Measurements from ENCODE around the gene HYAL3. TPM values are rescaled to one million over a fixed set of nuclear protein-coding genes. Genes with fewer than 3 reads are reported as not detected.

The HYAL3 gene
- total and polyA plus RNA-seq, 5 donors from 2014 or later, result 1.8 to 8.3 (median 3.3) TPM

- DNase-seq, result no peak
- H3K9me3 Mint-ChIP-seq, result peaks cover 0 to 3% (median 0%) of the 10 kb centered on the region in 7 donors
- H3K4me3 Mint-ChIP-seq, result peak overlapping the region; percentile 90 to 97 (median 94)
- no peaks in the 10 kb centered on the region for H3K27me3 ChIP-seq (ENCODE audit: control insufficient read depth, insufficient read depth, low read length)
- peak overlapping the region; percentile 92 for H3K4me3 ChIP-seq (ENCODE audit: low read depth, low read length)
- H3K4me1 ChIP-seq (ENCODE audit: control insufficient read depth, insufficient read depth, low read length, poor library complexity, severe bottlenecking), result peaks cover 75% of the 10 kb centered on the region
- ATAC-seq (ENCODE audit: low read depth in 2 of 2), result peak; percentile 30 to 38
- peak overlapping the region; percentile 93 to 95 (median 93) for H3K27ac Mint-ChIP-seq
- H3K9me3 ChIP-seq (ENCODE audit: control insufficient read depth in 2 of 2, low read length in 2 of 2), result no peaks in the 10 kb centered on the region
- no peaks in the 10 kb centered on the region for H3K36me3 Mint-ChIP-seq
- peaks cover 20 to 81% (median 48%) of the 10 kb centered on the region in 4 donors for H3K4me1 Mint-ChIP-seq
- no peaks in the 10 kb centered on the region for H3K27me3 Mint-ChIP-seq
- peak overlapping the region; percentile 96 for H3K27ac ChIP-seq (ENCODE audit: insufficient read depth, low read length, poor library complexity, severe bottlenecking)
- H3K36me3 ChIP-seq (ENCODE audit: control insufficient read depth, insufficient read depth, low read length), result peaks cover 8% of the 10 kb centered on the region
Measured at GRCh38 chr3:50336452-50337174, 37.4 kb upstream of the HYAL3 start.

GRCh38 chr3:50334339-50335075 lies 35.3 kb upstream of the HYAL3 start:
- peaks cover 29% of the 10 kb centered on the region for H3K36me3 ChIP-seq (ENCODE audit: control insufficient read depth, insufficient read depth, low read length)
- Mint-ChIP-seq H3K27me3 (no peaks in the 10 kb centered on the region), H3K27ac (peak overlapping the region; percentile 93 to 96 (median 93)), H3K4me1 (peaks cover 20 to 67% (median 40%) of the 10 kb centered on the region in 4 donors), H3K36me3 (peaks cover 3% of the 10 kb centered on the region), H3K9me3 (peaks cover 0 to 3% (median 0%) of the 10 kb centered on the region in 7 donors), H3K4me3 (peak overlapping the region; percentile 69 to 97 (median 87))
- H3K4me1 ChIP-seq (ENCODE audit: control insufficient read depth, insufficient read depth, low read length, poor library complexity, severe bottlenecking), result peaks cover 54% of the 10 kb centered on the region
- H3K27me3 ChIP-seq (ENCODE audit: control insufficient read depth, insufficient read depth, low read length), result no peaks in the 10 kb centered on the region
- peak overlapping the region; percentile 96 for H3K27ac ChIP-seq (ENCODE audit: insufficient read depth, low read length, poor library complexity, severe bottlenecking)
- H3K4me3 ChIP-seq (ENCODE audit: low read depth, low read length), result peak overlapping the region; percentile 34
- DNase-seq (no peak), ATAC-seq (ENCODE audit: low read depth in 2 of 2) (no peak)
- no peaks in the 10 kb centered on the region for H3K9me3 ChIP-seq (ENCODE audit: control insufficient read depth in 2 of 2, low read length in 2 of 2)

GRCh38 chr3:50333744-50334328 lies 34.6 kb upstream of the HYAL3 start:
- Mint-ChIP-seq H3K27ac (peak overlapping the region; percentile 93 to 96 (median 93)), H3K9me3 (peaks cover 0 to 3% (median 0%) of the 10 kb centered on the region in 7 donors), H3K27me3 (no peaks in the 10 kb centered on the region), H3K4me3 (peak overlapping the region; percentile 69 to 97 (median 87)), H3K4me1 (peaks cover 17 to 61% (median 35%) of the 10 kb centered on the region in 4 donors), H3K36me3 (peaks cover 3% of the 10 kb centered on the region)
- Histone ChIP-seq H3K36me3 (ENCODE audit: control insufficient read depth, insufficient read depth, low read length) (peaks cover 29% of the 10 kb centered on the region), H3K4me1 (ENCODE audit: control insufficient read depth, insufficient read depth, low read length, poor library complexity, severe bottlenecking) (peaks cover 47% of the 10 kb centered on the region), H3K27me3 (ENCODE audit: control insufficient read depth, insufficient read depth, low read length) (no peaks in the 10 kb centered on the region), H3K27ac (ENCODE audit: insufficient read depth, low read length, poor library complexity, severe bottlenecking) (peak overlapping the region; percentile 96), H3K9me3 (ENCODE audit: control insufficient read depth in 2 of 2, low read length in 2 of 2) (no peaks in the 10 kb centered on the region), H3K4me3 (ENCODE audit: low read depth, low read length) (peak overlapping the region; percentile 40)
- DNase-seq, result no peak
- no peak for ATAC-seq (ENCODE audit: low read depth in 2 of 2)

GRCh38 chr3:50331364-50331907 lies 32.2 kb upstream of the HYAL3 start:
- peaks cover 44% of the 10 kb centered on the region for H3K4me1 ChIP-seq (ENCODE audit: control insufficient read depth, insufficient read depth, low read length, poor library complexity, severe bottlenecking)
- no peak overlapping the region for H3K4me3 ChIP-seq (ENCODE audit: low read depth, low read length)
- H3K27me3 ChIP-seq (ENCODE audit: control insufficient read depth, insufficient read depth, low read length), result no peaks in the 10 kb centered on the region
- Mint-ChIP-seq H3K27ac (peak overlapping the region in 1 of 3 donors; percentile 38), H3K9me3 (no peaks in the 10 kb centered on the region), H3K36me3 (peaks cover 10% of the 10 kb centered on the region), H3K4me1 (peaks cover 10 to 60% (median 24%) of the 10 kb centered on the region in 4 donors), H3K4me3 (peak overlapping the region in 2 of 4 donors; percentile 58 to 71), H3K27me3 (no peaks in the 10 kb centered on the region)
- no peaks in the 10 kb centered on the region for H3K9me3 ChIP-seq (ENCODE audit: control insufficient read depth in 2 of 2, low read length in 2 of 2)
- ATAC-seq (ENCODE audit: low read depth in 2 of 2), result no peak
- H3K27ac ChIP-seq (ENCODE audit: insufficient read depth, low read length, poor library complexity, severe bottlenecking), result no peak overlapping the region
- no peak for DNase-seq
- H3K36me3 ChIP-seq (ENCODE audit: control insufficient read depth, insufficient read depth, low read length), result peaks cover 29% of the 10 kb centered on the region

GRCh38 chr3:50330330-50330729 lies 31.1 kb upstream of the HYAL3 start:
- ATAC-seq (ENCODE audit: low read depth in 2 of 2), result no peak
- Histone ChIP-seq H3K4me1 (ENCODE audit: control insufficient read depth, insufficient read depth, low read length, poor library complexity, severe bottlenecking) (peaks cover 33% of the 10 kb centered on the region), H3K27ac (ENCODE audit: insufficient read depth, low read length, poor library complexity, severe bottlenecking) (no peak overlapping the region), H3K36me3 (ENCODE audit: control insufficient read depth, insufficient read depth, low read length) (peaks cover 38% of the 10 kb centered on the region), H3K4me3 (ENCODE audit: low read depth, low read length) (no peak overlapping the region), H3K9me3 (ENCODE audit: control insufficient read depth in 2 of 2, low read length in 2 of 2) (no peaks in the 10 kb centered on the region), H3K27me3 (ENCODE audit: control insufficient read depth, insufficient read depth, low read length) (no peaks in the 10 kb centered on the region)
- Mint-ChIP-seq H3K36me3 (peaks cover 10% of the 10 kb centered on the region), H3K9me3 (no peaks in the 10 kb centered on the region), H3K27me3 (no peaks in the 10 kb centered on the region), H3K4me1 (peaks cover 5 to 52% (median 16%) of the 10 kb centered on the region in 4 donors), H3K4me3 (peak overlapping the region in 1 of 4 donors; percentile 52), H3K27ac (no peak overlapping the region)
- DNase-seq, result no peak

- peak within 1 kb of the TSS; percentile 69 for H3K4me3 ChIP-seq (ENCODE audit: low read depth, low read length)
- ATAC-seq (ENCODE audit: low read depth in 2 of 2), result peak; percentile 93 to 94
- Mint-ChIP-seq H3K27me3 (no peaks in the 10 kb centered on the region), H3K4me3 (peak within 1 kb of the TSS; percentile 92 to 96 (median 94)), H3K36me3 (peaks cover 10% of the 10 kb centered on the region), H3K27ac (peak within 1 kb of the TSS; percentile 86 to 95 (median 95)), H3K4me1 (peaks cover 2 to 44% (median 11%) of the 10 kb centered on the region in 4 donors), H3K9me3 (no peaks in the 10 kb centered on the region)
- H3K9me3 ChIP-seq (ENCODE audit: control insufficient read depth in 2 of 2, low read length in 2 of 2), result no peaks in the 10 kb centered on the region
- H3K27ac ChIP-seq (ENCODE audit: insufficient read depth, low read length, poor library complexity, severe bottlenecking), result peak within 1 kb of the TSS; percentile 85
- no peaks in the 10 kb centered on the region for H3K27me3 ChIP-seq (ENCODE audit: control insufficient read depth, insufficient read depth, low read length)
- DNase-seq, result peak; percentile 94 to 98 (median 94)
- H3K36me3 ChIP-seq (ENCODE audit: control insufficient read depth, insufficient read depth, low read length), result peaks cover 39% of the 10 kb centered on the region
- peaks cover 18% of the 10 kb centered on the region for H3K4me1 ChIP-seq (ENCODE audit: control insufficient read depth, insufficient read depth, low read length, poor library complexity, severe bottlenecking)
Measured at GRCh38 chr3:50327943-50328691, 28.9 kb upstream of the HYAL3 start, which contains the start of gene TUSC2. Gene TUSC2, minus strand, starts transcription at chr3:50328223. Its CDS starts 124 bp downstream, at chr3:50328099.

GRCh38 chr3:50327129-50327528 lies 27.9 kb upstream of the HYAL3 start:
- no peaks in the 10 kb centered on the region for H3K9me3 Mint-ChIP-seq
- peak overlapping the region; percentile 85 for H3K27ac ChIP-seq (ENCODE audit: insufficient read depth, low read length, poor library complexity, severe bottlenecking)
- peak overlapping the region in 2 of 3 donors; percentile 51 to 95 for H3K27ac Mint-ChIP-seq
- no peak for ATAC-seq (ENCODE audit: low read depth in 2 of 2)
- no peaks in the 10 kb centered on the region for H3K9me3 ChIP-seq (ENCODE audit: control insufficient read depth in 2 of 2, low read length in 2 of 2)
- no peak for DNase-seq
- H3K4me3 ChIP-seq (ENCODE audit: low read depth, low read length), result peak overlapping the region; percentile 58
- H3K27me3 ChIP-seq (ENCODE audit: control insufficient read depth, insufficient read depth, low read length), result no peaks in the 10 kb centered on the region
- peaks cover 35% of the 10 kb centered on the region for H3K36me3 ChIP-seq (ENCODE audit: control insufficient read depth, insufficient read depth, low read length)
- H3K27me3 Mint-ChIP-seq, result no peaks in the 10 kb centered on the region
- H3K4me1 ChIP-seq (ENCODE audit: control insufficient read depth, insufficient read depth, low read length, poor library complexity, severe bottlenecking), result peaks cover 22% of the 10 kb centered on the region
- peak overlapping the region; percentile 91 to 96 (median 93) for H3K4me3 Mint-ChIP-seq
- peaks cover 10% of the 10 kb centered on the region for H3K36me3 Mint-ChIP-seq
- peaks cover 2 to 41% (median 11%) of the 10 kb centered on the region in 4 donors for H3K4me1 Mint-ChIP-seq

Data from CD4-positive, CD25-positive, alpha-beta regulatory T cell (primary cell).